ENCODE data around the gene RPRD1A.

Gene RPRD1A

GRCh38 chr18:36017232-36017631 lies 50.1 kb downstream of the RPRD1A start:
- TF ChIP-seq, protein P1, sequence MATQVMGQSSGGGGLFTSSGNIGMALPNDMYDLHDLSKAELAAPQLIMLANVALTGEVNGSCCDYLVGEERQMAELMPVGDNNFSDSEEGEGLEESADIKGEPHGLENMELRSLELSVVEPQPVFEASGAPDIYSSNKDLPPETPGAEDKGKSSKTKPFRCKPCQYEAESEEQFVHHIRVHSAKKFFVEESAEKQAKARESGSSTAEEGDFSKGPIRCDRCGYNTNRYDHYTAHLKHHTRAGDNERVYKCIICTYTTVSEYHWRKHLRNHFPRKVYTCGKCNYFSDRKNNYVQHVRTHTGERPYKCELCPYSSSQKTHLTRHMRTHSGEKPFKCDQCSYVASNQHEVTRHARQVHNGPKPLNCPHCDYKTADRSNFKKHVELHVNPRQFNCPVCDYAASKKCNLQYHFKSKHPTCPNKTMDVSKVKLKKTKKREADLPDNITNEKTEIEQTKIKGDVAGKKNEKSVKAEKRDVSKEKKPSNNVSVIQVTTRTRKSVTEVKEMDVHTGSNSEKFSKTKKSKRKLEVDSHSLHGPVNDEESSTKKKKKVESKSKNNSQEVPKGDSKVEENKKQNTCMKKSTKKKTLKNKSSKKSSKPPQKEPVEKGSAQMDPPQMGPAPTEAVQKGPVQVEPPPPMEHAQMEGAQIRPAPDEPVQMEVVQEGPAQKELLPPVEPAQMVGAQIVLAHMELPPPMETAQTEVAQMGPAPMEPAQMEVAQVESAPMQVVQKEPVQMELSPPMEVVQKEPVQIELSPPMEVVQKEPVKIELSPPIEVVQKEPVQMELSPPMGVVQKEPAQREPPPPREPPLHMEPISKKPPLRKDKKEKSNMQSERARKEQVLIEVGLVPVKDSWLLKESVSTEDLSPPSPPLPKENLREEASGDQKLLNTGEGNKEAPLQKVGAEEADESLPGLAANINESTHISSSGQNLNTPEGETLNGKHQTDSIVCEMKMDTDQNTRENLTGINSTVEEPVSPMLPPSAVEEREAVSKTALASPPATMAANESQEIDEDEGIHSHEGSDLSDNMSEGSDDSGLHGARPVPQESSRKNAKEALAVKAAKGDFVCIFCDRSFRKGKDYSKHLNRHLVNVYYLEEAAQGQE (IDR thresholded peaks at IDR 0.05; ENCODE audit: insufficient replicate concordance, low read depth), result no peak
- TF ChIP-seq CTCF (IDR thresholded peaks at IDR 0.05; ENCODE audit: insufficient read depth, low read length) (no peak), GABPA (IDR thresholded peaks at IDR 0.05; ENCODE audit: low read depth) (no peak), POLR2AphosphoS5 (IDR thresholded peaks at IDR 0.05; ENCODE audit: low read depth) (no peak), SPI1 (IDR thresholded peaks at IDR 0.05; ENCODE audit: borderline replicate concordance, low read depth) (no peak)
- Histone ChIP-seq H3K27me3 (ENCODE audit: insufficient read depth, poor library complexity, severe bottlenecking) (no peaks in the 10 kb centered on the region), H3K4me3 (replicated peaks; ENCODE audit: insufficient read depth, low read length) (no peak overlapping the region), H3K27ac (replicated peaks) (no peak overlapping the region)
- no peak for DNase-seq (ENCODE audit: low read depth in 1 of 2, low spot score in 1 of 2)

DNA sequence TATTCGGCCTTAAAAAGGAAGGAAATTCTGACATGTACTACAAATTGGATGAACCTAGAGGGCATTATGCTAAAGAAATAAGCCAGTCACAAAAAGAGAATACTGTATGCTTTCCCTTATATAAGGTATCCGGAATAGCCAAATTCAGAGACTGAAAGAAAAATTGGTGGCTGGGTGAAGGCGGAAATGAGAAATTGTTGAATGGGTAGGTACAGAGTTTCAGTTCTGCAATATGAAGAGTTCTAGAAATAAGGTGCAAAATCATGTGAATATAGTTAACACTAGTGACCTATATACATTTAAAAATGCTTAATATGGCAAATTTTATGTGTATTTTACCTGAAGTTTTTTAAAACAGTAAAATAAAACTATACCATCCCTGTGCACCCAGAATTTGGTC lies 51.7 kb downstream of the RPRD1A start:
- Histone ChIP-seq H3K27ac (replicated peaks) (no peak overlapping the region), H3K27me3 (ENCODE audit: insufficient read depth, poor library complexity, severe bottlenecking) (no peaks in the 10 kb centered on the region), H3K4me3 (replicated peaks; ENCODE audit: insufficient read depth, low read length) (no peak overlapping the region)
- TF ChIP-seq POLR2AphosphoS5 (IDR thresholded peaks at IDR 0.05; ENCODE audit: low read depth) (no peak), SPI1 (IDR thresholded peaks at IDR 0.05; ENCODE audit: borderline replicate concordance, low read depth) (no peak), GABPA (IDR thresholded peaks at IDR 0.05; ENCODE audit: low read depth) (no peak)
- TF ChIP-seq, protein P1 (IDR thresholded peaks at IDR 0.05; ENCODE audit: insufficient replicate concordance, low read depth), result no peak
- DNase-seq (ENCODE audit: low read depth in 1 of 2, low spot score in 1 of 2), result no peak

DNA sequence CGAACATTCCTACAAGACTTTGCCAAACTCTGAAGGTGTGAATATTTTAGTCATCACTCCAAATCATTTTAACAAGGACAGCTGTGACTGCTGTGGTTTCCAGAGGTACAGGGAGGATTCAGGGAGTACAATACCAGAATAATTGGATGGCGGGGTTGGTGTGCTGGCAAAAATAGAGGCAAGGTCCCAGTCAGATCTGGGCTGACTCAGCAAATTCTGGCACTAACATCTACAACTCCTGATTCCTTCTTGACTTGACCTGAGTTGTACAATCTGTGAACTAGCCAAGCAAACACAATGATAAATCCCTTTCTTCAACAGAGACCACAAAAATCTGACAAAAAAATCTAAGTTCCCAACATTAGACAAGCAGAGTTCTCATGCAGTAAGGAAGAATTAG lies 54.5 kb downstream of the RPRD1A start:
- no peak overlapping the region for H3K27ac ChIP-seq (replicated peaks)
- no peak for DNase-seq (ENCODE audit: low read depth in 1 of 2, low spot score in 1 of 2)
- no peak overlapping the region for H3K4me3 ChIP-seq (replicated peaks; ENCODE audit: insufficient read depth, low read length)
- TF ChIP-seq, protein P1 (IDR thresholded peaks at IDR 0.05; ENCODE audit: insufficient replicate concordance, low read depth), result no peak
- TF ChIP-seq SPI1 (IDR thresholded peaks at IDR 0.05; ENCODE audit: borderline replicate concordance, low read depth), result no peak
- no peak for TF ChIP-seq CTCF (IDR thresholded peaks at IDR 0.05; ENCODE audit: insufficient read depth, low read length)
- no peak for TF ChIP-seq POLR2AphosphoS5 (IDR thresholded peaks at IDR 0.05; ENCODE audit: low read depth)
- no peak for TF ChIP-seq GABPA (IDR thresholded peaks at IDR 0.05; ENCODE audit: low read depth)
- no peaks in the 10 kb centered on the region for H3K27me3 ChIP-seq (ENCODE audit: insufficient read depth, poor library complexity, severe bottlenecking)

All from HL-60 (cell line).